NCI-H526 treated with DMSO at 0.1 percent for 48 hours (cell line): ENCODE results near the gene EMD.
"Not testable (repeated sequence)": the region's sequence is repeated elsewhere in the genome, so short reads cannot be mapped to it uniquely, and the experiment has no call there.

Experiments used
- DNase-seq: peaks from one replicate; lab custom pipeline; 2025; lab: John Stamatoyannopoulos, UW

The EMD gene

DNA sequence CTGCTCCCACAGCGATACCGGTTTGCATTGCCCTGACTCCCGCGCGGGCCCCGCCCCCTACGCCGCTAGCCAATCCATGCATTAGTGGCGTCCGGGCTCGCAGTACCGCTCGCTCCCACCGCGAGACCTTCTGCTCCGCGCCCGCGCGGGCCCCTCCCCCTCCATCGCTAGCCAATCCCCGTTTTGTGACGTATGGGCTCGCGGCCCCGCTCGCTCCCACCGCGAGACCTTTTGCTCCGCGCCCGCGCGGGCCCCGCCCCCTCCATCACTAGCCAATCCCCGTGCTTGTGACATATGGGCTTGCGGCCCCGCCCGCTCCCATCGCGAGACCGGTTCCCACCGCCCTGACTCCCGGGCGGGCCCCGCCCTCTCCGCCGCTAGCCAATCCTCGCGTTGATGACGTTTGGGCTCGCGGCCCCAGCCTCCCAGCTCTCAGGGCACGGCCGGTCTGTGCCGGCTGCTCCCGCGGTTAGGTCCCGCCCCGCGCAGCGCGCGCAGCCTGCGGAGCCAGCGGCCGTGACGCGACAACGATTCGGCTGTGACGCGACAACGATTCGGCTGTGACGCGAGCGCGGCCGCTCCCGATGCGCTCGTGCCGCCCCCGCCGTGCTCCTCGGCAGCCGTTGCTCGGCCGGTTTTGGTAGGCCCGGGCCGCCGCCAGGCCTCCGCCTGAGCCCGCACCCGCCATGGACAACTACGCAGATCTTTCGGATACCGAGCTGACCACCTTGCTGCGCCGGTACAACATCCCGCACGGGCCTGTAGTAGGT, at the start of gene EMD:
Gene EMD (plus strand): TSS at position 497 of the 770 bp plus-strand sequence. CDS start 190 bp downstream, at position 687.
- peak; percentile 99 for DNase-seq

DNA sequence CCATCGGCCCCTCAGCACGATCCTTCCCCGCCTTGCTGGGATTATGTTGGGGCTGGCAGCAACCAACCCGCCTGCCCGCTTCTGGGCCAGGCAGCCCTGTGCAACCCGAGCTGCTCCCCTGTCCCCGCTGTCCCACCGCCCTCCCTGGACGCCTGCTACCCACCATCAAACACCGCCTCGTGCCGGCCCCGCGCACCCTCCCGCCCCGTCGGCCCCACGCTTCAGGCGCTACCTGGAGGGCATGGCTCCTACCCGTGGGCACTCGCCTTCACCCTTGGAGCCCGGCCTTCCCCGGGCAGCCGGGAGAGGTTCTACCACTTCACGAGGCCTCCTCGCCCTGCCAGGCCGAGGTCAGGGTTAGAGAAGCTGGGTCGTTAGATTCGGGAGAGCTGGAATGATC, 46.5 kb upstream of the EMD start:
- no peak for DNase-seq

DNA sequence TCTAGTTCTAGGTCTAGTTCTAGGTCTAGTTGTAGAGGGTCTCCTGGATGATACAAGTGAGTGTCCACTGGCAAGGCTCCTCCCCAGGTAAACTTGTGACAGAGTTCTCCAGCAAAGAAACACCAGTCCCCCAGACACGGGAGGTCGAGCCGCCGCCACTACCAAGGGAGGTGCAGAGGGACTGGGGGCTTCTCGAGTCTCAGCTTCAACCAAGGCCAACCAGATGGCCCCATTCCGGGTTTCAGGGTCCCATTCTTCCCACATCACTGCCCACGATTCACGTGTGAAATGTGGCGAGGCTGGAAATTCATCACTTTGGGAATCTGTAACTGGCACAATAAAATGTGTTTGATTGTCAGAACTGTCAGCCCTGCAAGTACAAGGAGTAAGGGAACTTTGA, 46.0 kb upstream of the EMD start:
- DNase-seq: no peak

DNA sequence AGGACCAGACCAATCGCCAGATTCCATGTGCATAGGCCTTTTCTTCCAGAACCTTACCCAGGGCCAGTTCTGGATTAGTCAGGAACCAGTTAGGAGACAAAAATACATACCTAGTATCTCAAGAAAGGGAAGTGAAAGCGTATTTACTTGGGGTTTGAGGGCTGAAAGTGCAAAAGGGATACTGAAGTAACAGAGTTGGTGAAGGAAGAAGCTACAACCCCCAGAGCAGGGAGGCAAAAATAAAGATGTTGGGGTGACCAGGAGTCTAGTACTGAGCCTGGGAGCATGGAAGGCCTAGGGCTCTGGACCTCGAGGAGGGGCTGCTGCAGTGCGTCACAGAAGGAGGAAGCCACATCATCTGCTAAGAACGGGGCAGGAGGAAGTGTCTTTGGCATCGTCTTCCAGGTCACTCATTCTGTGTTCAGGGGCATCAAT, 45.2 kb upstream of the EMD start:
- no peak for DNase-seq

DNA sequence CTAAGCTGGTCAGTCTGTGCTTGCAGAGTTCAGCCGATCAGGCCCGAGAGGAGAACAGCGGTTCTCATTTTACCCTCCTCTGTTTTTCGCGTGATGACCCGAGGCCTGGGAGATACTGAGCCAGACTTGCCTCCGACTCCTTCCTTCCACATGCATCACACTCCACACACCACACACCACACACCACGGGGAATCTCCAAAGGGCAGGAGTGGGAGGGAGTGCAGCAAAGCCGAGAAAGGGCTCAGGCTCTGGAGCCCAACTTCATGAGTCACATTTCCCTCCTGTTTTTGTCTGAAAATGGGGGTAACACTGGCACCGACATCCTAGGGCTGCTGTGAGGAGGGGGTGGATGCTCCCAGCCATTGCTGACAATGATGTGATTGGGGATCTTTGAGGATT, 44.6 kb upstream of the EMD start:
- DNase-seq: no peak

DNA sequence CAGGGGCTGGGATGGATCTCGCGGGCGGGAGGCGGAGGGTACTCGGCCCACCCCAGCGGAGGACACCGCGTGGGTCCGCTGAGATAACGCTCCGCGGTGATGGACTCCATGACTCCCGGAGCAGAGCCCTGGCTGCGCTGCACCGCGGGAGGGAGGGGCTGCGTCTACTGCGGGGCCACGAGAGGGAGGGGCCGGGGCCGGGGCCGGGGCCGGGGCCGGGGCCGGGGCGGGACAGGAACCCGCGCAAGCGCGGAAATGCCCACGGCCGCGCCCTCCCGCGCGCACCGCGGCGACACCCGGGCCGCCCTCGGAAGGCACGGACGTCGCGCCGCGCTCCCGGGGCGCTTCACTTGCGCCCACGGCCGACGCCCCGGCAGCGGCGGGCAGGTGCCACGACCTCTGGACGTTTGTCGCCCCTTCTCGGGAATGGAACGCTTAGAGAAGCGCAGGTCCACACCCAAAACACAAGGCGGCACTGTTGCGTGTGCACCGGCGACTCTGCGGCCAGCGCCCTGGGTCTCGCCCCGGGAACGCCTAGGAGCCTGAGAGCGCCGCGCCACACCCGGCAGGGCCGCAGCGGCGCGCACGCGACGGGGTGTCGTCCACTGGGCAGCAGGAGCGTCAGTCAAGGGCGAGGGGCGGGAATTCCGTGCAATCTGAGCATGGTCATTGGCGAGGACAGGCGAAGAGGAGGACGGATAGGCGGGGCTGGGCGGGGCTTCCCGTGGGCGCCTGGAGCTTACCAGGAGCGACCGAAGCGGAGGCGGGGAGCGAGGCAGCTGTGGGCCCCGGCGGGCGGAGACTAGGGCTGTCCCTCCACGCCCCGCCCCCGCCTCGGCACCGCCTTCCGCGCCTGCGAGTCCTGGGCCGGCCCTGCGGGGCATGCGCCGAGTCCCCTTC, 37.4 kb upstream of the EMD start:
- DNase-seq: not testable (repeated sequence)

DNA sequence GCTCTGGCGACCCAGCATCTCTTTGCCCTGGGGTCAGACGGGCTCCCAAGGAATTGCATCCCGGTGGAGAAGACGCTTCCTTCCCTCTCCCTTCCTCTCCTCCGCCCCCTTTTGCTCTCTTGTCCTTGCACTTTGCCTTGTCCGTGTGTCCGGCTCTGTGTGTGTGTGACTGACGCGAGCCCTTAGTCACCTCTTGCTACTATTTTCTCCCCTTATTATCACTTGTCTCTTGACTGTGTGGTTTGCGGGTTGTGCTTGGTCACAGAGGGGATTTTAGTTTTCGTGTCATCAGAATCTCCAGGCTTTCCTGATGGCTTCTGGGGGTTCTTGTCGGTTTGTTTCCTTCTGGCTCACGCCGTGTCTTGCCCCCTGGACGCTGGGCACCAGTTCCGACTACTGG, 36.0 kb upstream of the EMD start:
- not testable (repeated sequence) for DNase-seq

DNA sequence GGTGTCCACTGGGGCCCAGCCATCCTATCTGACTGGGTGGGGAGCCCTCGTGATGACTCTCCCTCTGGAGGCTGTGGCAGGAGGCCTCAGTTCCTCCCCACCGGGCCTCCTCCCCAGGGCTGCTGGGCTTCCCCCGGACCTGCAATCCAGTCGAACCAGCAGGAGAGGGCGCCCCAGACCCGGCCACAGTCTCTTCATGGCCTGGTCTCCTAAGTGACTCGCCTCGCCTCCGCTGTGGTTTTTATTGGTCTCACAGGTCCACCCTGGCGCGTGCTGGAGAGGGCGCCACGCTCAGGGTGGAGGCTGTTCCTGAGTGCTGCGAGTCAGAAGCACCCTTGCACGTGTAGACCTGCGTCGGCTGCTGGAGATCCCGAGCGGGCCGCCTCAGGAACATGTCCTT, 35.5 kb upstream of the EMD start:
- DNase-seq: not testable (repeated sequence)

DNA sequence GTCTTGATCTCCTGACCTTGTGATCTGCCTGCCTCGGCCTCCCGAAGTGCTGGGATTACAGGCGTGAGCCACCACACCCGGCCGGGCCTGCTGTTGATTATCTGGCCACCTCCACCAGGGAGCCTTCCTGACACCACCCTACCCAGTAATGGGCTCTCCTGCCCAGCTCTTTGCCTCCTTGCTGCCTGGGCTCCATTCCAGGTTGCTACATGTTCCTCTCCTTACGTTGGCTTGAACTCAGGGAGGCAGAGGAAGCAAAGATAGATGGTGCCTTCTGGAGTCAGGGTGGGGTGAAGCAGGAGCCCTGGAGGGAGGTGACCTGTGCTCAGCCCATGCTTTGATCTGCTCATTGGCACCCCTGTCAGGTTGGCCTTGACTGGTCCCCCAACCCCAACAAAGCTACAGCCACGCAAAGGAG, 31.0 kb upstream of the EMD start:
- no peak for DNase-seq

DNA sequence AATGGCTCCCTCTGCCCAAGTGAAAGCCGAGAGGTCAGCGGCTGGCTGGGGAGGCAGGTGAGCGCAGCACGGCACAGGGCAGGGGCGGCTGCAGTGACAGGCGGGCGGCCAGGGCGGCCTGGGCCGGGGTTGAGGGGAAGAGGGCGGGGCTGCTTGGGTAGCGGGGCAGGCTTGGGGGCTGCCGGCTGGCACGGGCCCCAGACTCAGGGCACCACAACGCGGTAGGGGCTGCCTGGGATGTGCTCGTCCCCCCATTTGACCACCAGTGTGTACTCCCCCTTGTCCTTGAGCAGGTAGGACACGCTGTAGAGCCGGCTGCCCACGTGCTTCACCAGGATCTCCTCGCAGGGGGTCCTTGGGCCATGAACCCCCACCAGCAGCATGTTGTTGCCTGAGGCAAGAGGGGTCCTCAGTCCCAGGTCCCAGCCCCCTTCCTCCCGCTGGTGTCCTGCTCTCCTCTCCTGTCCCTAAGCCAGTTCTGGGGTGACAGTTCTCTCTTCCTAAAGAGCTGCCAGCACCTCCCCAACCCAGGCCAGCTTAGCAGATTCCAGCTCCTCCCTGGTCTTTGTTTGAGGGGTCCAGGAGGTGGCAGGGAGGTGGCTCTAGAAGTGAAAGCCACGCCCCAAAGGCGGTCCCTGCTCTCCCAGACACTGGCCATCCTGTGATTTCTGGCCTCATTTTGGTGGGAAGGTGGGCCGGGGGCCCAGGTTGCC, 30.3 kb upstream of the EMD start:
- no peak for DNase-seq

DNA sequence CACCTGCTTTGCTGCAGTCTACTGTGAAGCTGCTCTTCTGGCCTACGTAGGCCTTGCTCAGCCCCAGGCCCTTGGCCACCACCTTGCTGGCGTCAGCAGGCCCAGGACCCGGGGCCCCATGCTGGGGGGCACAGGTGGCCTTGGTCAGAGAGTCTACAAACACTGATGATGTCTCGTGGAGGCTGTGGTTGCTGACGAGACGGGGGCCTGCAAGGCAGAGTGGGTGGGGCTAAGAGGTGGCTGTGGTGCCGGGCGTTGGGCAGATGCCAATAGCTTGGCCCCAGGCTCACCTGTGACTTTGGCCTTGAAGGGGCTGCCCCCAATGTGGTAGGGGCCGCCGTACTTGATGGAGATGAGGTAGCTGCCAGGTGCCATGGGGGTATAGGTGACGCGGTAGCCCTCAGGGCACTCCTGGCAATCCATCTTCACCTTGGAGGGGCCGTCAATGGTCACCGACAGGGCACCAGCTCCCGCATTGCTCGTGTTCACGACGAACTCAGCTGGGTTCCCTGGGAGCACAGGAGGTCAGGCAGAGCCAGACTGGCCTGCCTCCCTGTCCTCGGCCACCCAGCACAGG, 29.6 kb upstream of the EMD start:
- no peak for DNase-seq

DNA sequence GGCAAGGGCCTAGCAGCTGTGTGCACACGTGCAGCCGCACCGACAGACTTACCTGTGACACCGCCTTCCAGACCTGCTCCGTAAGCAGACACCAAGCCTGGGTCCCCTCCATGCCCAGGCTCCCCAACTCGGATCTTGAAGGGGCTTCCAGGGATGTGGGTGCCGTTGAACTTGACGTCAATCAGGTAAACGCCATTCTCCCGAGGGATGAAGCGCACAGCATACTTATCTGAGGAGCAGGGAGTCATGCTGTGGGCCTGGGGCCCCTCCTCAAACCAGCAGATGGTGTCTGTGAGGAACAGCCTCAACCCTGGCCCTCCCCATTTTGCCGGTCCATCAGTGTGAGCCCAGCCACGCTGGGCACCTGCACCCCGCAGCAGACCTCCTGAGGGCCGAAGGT, 29.1 kb upstream of the EMD start:
- DNase-seq: no peak

DNA sequence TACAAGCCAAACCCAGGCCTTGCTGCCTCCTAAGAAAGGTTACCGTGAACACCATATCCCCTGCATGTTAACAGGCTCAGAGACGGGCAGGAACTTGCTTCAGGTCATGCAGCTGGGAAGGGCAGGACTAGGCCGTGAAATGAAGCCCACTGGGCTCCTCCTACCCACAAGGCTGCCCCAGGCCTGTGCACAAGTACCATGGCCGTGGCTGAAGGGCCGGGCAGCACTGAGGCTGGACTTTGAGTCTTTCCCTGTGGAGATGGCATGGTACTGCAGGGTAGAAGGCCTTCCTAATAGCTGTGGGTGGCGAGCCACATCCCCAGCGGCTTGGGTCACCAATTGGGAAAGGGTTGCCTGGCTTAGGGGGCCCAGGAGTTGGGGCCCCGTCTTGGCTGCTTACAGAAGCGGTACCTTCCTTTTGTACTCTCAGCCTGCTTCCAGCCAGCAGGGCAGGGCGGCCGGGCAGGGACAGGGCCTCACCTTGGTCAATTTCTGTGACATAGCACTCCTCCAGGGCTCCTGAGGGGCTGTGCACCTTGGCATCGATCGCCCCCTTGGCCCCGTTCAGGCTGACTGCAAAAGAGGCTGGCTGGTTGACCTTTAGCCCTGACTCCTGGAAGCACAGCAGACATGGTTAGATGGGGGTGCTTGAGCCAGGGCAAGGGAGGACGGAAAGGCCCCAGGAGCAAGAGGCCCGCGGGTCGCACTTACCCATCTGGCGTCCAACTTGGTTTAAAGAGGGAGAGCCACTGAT, 28.5 kb upstream of the EMD start:
- DNase-seq: no peak

DNA sequence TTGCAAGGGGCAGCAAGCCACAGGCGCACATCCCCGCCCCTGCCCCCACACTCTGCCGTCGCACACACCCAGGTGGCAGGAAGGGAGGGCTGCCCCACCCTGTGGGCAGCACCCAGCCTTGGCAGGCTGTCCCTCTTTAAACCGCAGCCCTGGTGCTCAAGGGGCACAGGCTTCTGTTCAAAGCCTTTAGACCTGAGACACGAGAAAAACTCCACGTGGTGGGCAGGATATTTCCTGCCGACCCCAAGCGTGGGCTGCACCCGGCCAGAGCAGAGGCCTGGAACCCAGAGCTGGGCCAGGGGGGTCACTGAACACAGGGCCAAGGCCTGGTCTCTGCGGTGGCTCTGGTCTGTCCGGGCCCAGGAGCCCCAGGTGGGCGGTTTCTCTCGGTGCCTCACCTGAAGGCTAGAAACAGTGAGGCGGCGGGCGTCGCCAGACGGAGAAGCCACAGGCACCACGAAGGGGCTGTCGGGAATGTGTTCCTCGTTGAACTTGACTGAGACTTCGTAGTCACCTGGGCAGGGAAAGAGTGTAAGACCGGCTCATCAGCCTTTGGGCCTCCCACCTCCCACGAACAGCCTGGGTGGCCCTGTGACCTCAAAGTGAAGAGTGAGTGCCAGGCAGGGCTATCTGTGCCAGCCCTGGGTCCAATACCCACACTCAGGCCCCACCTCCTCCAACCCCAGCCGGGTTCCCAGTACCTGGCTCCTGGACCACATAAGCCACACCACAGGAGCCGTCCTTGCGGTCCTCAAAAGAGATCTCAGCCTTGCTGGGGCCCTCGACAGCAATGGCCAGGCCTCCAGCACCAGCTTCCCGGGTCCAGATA, 27.7 kb upstream of the EMD start:
- no peak for DNase-seq

DNA sequence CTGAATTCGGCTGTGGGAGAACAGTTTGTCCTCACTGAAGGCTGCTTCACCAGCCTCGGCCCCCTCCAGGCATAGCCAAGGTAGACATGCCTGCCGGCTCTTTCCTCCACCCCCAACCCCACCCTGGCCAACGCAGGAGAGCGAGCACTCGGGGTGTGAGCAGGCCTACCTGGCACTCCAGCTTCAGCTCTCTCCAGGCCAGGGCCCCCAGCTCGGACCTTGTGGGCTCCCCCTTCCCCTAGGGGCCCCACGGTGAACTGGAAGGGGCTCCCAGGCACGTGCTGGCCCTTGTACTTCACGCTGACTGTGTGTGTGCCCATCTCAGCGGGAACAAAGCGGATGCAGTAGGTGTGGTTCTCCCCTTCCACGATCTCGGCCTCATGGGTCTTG, 27.1 kb upstream of the EMD start:
- no peak for DNase-seq

DNA sequence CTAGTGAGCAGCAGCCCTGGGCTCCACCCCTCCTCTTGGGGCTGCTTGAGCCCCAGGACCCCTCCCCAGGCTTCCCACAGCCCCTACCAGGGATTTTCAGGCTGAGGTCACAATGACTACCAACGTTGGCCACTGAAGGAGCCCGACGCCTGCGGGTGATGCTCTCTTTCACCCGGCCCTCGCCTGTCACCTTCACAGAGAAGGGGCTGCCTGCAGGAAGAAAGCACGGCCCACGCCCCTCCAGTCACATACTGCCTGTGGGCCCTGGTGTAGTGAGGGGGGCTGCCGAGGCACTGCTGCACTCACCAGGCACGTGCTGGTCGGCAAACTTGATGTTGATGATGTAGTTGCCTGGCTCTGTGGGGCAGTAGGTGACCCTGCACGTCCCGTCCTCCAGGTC, 26.6 kb upstream of the EMD start:
- no peak for DNase-seq

DNA sequence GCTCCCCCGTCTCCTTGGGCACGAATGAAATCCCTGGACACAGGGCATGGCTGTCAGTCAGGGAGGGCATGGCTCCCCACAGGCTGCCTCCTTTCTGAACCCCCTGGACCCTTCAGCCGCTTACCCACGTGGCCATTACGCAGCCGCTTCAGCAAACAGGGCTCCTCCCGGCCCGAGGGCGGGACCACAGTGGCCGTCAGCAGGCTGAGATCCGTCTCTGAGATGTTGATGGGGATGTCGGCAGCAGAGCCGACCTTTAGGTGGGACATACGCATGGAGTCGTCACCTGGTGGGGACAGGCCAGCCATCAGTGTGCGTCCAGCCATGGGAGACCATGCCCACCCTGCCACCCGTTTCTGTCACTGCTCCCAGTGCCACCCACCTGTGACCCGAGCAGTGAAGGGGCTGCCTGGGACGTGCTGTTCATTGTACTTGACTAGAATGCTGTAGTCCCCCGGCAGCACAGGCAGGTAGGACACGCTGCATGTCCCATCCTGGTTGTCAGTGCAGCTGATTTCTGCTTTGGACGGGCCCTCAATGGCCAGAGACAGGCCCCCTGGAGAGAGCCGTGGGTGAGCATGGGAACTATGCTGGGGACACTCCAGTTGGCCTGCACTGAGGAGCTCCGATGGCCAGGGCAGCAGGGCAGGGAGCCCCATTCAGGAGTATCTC, 25.8 kb upstream of the EMD start:
- DNase-seq: no peak

DNA sequence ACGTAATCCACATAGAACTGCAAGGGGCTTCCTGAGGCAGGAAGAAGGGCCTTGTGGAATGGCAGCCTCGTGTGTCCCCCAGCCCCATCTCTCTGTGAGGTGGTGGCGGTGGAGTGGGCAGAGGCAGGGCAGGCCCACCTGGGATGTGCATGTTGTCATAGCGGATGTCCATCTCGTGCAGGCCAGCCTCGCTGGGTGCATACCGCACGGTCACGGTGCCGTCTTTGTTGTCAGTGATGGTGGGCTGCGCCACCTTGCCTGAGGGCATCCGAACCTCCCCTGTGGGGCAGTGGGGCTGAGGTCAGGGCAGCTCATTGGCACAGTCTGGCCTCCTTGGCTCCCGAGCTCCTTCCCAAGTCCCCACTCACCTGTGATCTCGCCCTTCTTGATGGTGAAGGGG, 25.1 kb upstream of the EMD start:
- no peak for DNase-seq

DNA sequence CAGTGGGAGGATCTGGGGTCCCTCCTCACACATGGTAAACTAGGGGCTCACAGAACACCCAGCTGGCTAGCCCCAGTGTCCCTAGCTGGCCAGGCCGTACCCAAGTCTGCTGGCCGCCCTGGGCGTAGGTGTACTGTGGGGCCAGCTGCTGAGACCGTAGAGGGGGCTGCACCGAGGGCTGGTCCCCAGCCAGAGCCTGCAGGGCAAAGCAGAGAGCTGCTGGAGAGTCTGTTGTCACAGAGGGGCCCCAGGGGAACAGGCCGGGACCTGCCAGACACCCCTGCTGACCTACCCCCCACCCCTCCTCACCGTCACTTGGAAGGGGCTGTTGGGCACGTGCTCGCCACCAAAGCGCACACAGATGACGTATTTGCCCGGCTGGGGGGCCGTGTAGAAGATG, 24.6 kb upstream of the EMD start:
- DNase-seq: no peak
